DND-41 (cell line): ENCODE results near the gene MCCC1.

Experiments
- EZH2 ChIP-seq: IDR thresholded peaks from 3 replicates; pipeline ENCODE4 v1.6.1; 2012; ENCODE audit warnings: borderline replicate concordance, low read depth, mild to moderate bottlenecking, moderate library complexity, low read length, inconsistent platforms; ENCODE audit not compliant: severe bottlenecking
- TF ChIP-seq, protein P1 (sequence below): IDR thresholded peaks from 2 replicates; pipeline ENCODE4 v1.5.1; 2012; ENCODE audit warnings: borderline replicate concordance, low read length, moderate library complexity, mild to moderate bottlenecking; ENCODE audit not compliant: poor library complexity, severe bottlenecking; ENCODE audit errors: extremely low read depth

DNA sequence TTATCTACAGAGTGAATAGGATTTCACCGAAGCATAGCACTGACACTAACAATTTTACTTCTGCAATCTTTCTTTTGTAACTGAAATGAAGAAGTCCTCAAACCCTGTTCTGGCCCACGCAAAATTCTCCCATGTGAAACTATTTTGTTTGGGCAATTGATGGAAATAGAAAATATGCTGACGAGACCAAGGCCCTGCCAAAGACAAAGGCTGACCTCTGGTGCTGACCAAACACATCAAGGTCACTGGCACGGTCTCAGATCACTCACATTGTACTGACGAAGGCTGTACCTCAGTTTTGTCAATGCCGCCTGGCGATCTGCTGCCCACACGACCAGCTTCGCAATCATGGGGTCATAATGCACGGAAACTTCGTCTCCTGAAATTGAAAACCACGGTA is 60.5 kb downstream of the MCCC1 start:
- TF ChIP-seq, protein P1, sequence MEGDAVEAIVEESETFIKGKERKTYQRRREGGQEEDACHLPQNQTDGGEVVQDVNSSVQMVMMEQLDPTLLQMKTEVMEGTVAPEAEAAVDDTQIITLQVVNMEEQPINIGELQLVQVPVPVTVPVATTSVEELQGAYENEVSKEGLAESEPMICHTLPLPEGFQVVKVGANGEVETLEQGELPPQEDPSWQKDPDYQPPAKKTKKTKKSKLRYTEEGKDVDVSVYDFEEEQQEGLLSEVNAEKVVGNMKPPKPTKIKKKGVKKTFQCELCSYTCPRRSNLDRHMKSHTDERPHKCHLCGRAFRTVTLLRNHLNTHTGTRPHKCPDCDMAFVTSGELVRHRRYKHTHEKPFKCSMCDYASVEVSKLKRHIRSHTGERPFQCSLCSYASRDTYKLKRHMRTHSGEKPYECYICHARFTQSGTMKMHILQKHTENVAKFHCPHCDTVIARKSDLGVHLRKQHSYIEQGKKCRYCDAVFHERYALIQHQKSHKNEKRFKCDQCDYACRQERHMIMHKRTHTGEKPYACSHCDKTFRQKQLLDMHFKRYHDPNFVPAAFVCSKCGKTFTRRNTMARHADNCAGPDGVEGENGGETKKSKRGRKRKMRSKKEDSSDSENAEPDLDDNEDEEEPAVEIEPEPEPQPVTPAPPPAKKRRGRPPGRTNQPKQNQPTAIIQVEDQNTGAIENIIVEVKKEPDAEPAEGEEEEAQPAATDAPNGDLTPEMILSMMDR = no peak
- TF ChIP-seq EZH2 = no peak
